NCI-H2196 treated with DMSO at 0.1 percent for 48 hours (cell line): ENCODE measurements around the gene NKX2-3.

Experiments
- DNase-seq: peaks from one replicate; lab custom pipeline; 2025; ENCODE audit not compliant: unreplicated experiment; lab: John Stamatoyannopoulos, UW

Gene NKX2-3

GRCh38 chr10:99537989-99538917 lies 5.5 kb downstream of the NKX2-3 start:
- no peak for DNase-seq

GRCh38 chr10:99539120-99539519 lies 6.4 kb downstream of the NKX2-3 start:
- DNase-seq, result no peak

- no peak for DNase-seq
These were observed 7.1 kb downstream of the NKX2-3 start for GRCh38 chr10:99539820-99540219.

GRCh38 chr10:99540306-99540656 lies 7.5 kb downstream of the NKX2-3 start:
- no peak for DNase-seq

- no peak for DNase-seq
These were observed 8.2 kb downstream of the NKX2-3 start for GRCh38 chr10:99540657-99541531.

GRCh38 chr10:99544322-99544721 lies 11.6 kb downstream of the NKX2-3 start:
- DNase-seq, result no peak

GRCh38 chr10:99548041-99548530 lies 15.3 kb downstream of the NKX2-3 start:
- DNase-seq, result no peak

- DNase-seq, result peak; percentile 78
These were observed 18.4 kb downstream of the NKX2-3 start for GRCh38 chr10:99551158-99551557.

- DNase-seq, result no peak
These were observed 18.9 kb downstream of the NKX2-3 start for GRCh38 chr10:99551616-99552015.

GRCh38 chr10:99555371-99555770 lies 22.6 kb downstream of the NKX2-3 start:
- no peak for DNase-seq

GRCh38 chr10:99555825-99556523 lies 23.2 kb downstream of the NKX2-3 start:
- DNase-seq, result no peak

GRCh38 chr10:99557044-99557443 lies 24.3 kb downstream of the NKX2-3 start:
- DNase-seq, result no peak

- DNase-seq, result no peak
These were observed 26.0 kb downstream of the NKX2-3 start for GRCh38 chr10:99558708-99559107.

- peak; percentile 36 for DNase-seq
These were observed 27.8 kb downstream of the NKX2-3 start for GRCh38 chr10:99560277-99561126.

- no peak for DNase-seq
These were observed 29.9 kb downstream of the NKX2-3 start for GRCh38 chr10:99562631-99563030.

- DNase-seq, result no peak
These were observed 31.6 kb downstream of the NKX2-3 start for GRCh38 chr10:99564361-99564760.

GRCh38 chr10:99565166-99565565 lies 32.4 kb downstream of the NKX2-3 start:
- no peak for DNase-seq

GRCh38 chr10:99569253-99569939 lies 36.7 kb downstream of the NKX2-3 start:
- no peak for DNase-seq

GRCh38 chr10:99569961-99570360 lies 37.2 kb downstream of the NKX2-3 start:
- no peak for DNase-seq

GRCh38 chr10:99571816-99572215 lies 39.1 kb downstream of the NKX2-3 start:
- no peak for DNase-seq
